ENCODE data around the gene FCHSD2.

Gene FCHSD2

GRCh38 chr11:72828081-72828567 is 314.0 kb downstream of the FCHSD2 start:
- TF ChIP-seq CTCF (IDR thresholded peaks at IDR 0.05): no peak

GRCh38 chr11:72826942-72827480 is 315.1 kb downstream of the FCHSD2 start:
- no peak for TF ChIP-seq CTCF (IDR thresholded peaks at IDR 0.05)

GRCh38 chr11:72826191-72826941 is 315.8 kb downstream of the FCHSD2 start:
- TF ChIP-seq CTCF (IDR thresholded peaks at IDR 0.05): no peak

GRCh38 chr11:72825661-72826060 is 316.5 kb downstream of the FCHSD2 start:
- TF ChIP-seq CTCF (IDR thresholded peaks at IDR 0.05): no peak

- no peak for TF ChIP-seq CTCF (IDR thresholded peaks at IDR 0.05)
These were observed 317.2 kb downstream of the FCHSD2 start for GRCh38 chr11:72824811-72825505.

GRCh38 chr11:72824020-72824419 is 318.1 kb downstream of the FCHSD2 start:
- TF ChIP-seq CTCF (IDR thresholded peaks at IDR 0.05): no peak

- TF ChIP-seq CTCF (IDR thresholded peaks at IDR 0.05): no peak
These were observed 318.9 kb downstream of the FCHSD2 start for GRCh38 chr11:72823105-72823804.
